ENCODE results near the gene IFT20. TPM values are rescaled to one million over a fixed set of nuclear protein-coding genes. Genes with fewer than 3 reads are reported as not detected.

IFT20 gene
- total and polyA plus RNA-seq, 9 of the 15 experiments (the other 6 are each of a cell fraction or from before 2014, with no cell fraction given): 11.2 to 38.6 (median 20.1) TPM

- TF ChIP-seq, protein P1, sequence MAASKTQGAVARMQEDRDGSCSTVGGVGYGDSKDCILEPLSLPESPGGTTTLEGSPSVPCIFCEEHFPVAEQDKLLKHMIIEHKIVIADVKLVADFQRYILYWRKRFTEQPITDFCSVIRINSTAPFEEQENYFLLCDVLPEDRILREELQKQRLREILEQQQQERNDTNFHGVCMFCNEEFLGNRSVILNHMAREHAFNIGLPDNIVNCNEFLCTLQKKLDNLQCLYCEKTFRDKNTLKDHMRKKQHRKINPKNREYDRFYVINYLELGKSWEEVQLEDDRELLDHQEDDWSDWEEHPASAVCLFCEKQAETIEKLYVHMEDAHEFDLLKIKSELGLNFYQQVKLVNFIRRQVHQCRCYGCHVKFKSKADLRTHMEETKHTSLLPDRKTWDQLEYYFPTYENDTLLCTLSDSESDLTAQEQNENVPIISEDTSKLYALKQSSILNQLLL (CRISPR knock-in tag; IDR thresholded peaks at IDR 0.05; ENCODE audit: borderline replicate concordance): no peak
- no peak for TF ChIP-seq NFE2 (IDR thresholded peaks at IDR 0.05; ENCODE audit: low read depth)
- no peak for TF ChIP-seq ATF1 (CRISPR knock-in tag; IDR thresholded peaks at IDR 0.05)
- no peak for TF ChIP-seq ATF1 (tag; IDR thresholded peaks at IDR 0.05)
- peak; percentile 63 for TF ChIP-seq ARID1B (IDR thresholded peaks at IDR 0.05)
- TF ChIP-seq POLR2AphosphoS5 (IDR thresholded peaks at IDR 0.05; ENCODE audit: control insufficient read depth, insufficient read depth, low read depth, low read length): no peak
- no peak; the same call in 1 of the 2 replicates for TF ChIP-seq STAT5A (IDR thresholded peaks at IDR 0.05; ENCODE audit: borderline replicate concordance, low read length)
- peak; percentile 78 for TF ChIP-seq ATF7 (IDR thresholded peaks at IDR 0.05)
- TF ChIP-seq FOXA3 (CRISPR knock-in tag; conservative IDR thresholded peaks at IDR 0.05 in 1 of 2, IDR thresholded peaks at IDR 0.05 in 1 of 2): peak in 1 of 2 experiments; percentile 17; a peak in 1 of 4 replicates
- no peak for TF ChIP-seq HMG20A (CRISPR knock-in tag; conservative IDR thresholded peaks at IDR 0.05)
- no peak for TF ChIP-seq TARDBP (IDR thresholded peaks at IDR 0.05)
- no peak for TF ChIP-seq TAF15 (IDR thresholded peaks at IDR 0.05; ENCODE audit: low read depth, low read length)
- TF ChIP-seq KDM1A (IDR thresholded peaks at IDR 0.05): 0 out of 4 replicates have a peak, but pooled peaks of 1 of the 2 experiments have one; percentile 29
- TF ChIP-seq KAT7 (CRISPR knock-in tag; IDR thresholded peaks at IDR 0.05; ENCODE audit: borderline replicate concordance): no peak
- peak; percentile 32; the same call in 1 of the 2 replicates for TF ChIP-seq GATA2 (CRISPR knock-in tag; IDR thresholded peaks at IDR 0.05)
- TF ChIP-seq, protein P2, sequence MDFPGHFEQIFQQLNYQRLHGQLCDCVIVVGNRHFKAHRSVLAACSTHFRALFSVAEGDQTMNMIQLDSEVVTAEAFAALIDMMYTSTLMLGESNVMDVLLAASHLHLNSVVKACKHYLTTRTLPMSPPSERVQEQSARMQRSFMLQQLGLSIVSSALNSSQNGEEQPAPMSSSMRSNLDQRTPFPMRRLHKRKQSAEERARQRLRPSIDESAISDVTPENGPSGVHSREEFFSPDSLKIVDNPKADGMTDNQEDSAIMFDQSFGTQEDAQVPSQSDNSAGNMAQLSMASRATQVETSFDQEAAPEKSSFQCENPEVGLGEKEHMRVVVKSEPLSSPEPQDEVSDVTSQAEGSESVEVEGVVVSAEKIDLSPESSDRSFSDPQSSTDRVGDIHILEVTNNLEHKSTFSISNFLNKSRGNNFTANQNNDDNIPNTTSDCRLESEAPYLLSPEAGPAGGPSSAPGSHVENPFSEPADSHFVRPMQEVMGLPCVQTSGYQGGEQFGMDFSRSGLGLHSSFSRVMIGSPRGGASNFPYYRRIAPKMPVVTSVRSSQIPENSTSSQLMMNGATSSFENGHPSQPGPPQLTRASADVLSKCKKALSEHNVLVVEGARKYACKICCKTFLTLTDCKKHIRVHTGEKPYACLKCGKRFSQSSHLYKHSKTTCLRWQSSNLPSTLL (IDR thresholded peaks at IDR 0.05): no peak
- TF ChIP-seq, protein P3, sequence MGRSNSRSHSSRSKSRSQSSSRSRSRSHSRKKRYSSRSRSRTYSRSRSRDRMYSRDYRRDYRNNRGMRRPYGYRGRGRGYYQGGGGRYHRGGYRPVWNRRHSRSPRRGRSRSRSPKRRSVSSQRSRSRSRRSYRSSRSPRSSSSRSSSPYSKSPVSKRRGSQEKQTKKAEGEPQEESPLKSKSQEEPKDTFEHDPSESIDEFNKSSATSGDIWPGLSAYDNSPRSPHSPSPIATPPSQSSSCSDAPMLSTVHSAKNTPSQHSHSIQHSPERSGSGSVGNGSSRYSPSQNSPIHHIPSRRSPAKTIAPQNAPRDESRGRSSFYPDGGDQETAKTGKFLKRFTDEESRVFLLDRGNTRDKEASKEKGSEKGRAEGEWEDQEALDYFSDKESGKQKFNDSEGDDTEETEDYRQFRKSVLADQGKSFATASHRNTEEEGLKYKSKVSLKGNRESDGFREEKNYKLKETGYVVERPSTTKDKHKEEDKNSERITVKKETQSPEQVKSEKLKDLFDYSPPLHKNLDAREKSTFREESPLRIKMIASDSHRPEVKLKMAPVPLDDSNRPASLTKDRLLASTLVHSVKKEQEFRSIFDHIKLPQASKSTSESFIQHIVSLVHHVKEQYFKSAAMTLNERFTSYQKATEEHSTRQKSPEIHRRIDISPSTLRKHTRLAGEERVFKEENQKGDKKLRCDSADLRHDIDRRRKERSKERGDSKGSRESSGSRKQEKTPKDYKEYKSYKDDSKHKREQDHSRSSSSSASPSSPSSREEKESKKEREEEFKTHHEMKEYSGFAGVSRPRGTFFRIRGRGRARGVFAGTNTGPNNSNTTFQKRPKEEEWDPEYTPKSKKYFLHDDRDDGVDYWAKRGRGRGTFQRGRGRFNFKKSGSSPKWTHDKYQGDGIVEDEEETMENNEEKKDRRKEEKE (IDR thresholded peaks at IDR 0.05; ENCODE audit: borderline replicate concordance in 1 of 2, control insufficient read depth in 1 of 2, low read depth in 2 of 2, low read length in 1 of 2): no peak
Measured at GRCh38 chr17:28370035-28370743, 34.9 kb upstream of the IFT20 start, which contains the start of gene VTN (continued).

Measured in K562 (cell line).